Glomerular endothelial cell (primary cell): ENCODE results near the gene IL5RA. TPM values are rescaled to one million over a fixed set of nuclear protein-coding genes. Genes with fewer than 3 reads are reported as not detected.

Experiments used
- DNase-seq: peaks from one replicate; pipeline ENCODE4 v3.0.0-alpha.2; 2011; ENCODE audit warnings: low read depth, low spot score; ENCODE audit errors: extremely low read depth
- total RNA-seq: library from RNA; depleted of rRNA; stranded (reverse); fragments of >200 nt; gene quantifications from 2 replicates; pipeline ENCODE4 v1.2.3, GENCODE V29; 2015

Gene IL5RA
- total RNA-seq, 1 donor from 2014 or later, result not detected

DNA sequence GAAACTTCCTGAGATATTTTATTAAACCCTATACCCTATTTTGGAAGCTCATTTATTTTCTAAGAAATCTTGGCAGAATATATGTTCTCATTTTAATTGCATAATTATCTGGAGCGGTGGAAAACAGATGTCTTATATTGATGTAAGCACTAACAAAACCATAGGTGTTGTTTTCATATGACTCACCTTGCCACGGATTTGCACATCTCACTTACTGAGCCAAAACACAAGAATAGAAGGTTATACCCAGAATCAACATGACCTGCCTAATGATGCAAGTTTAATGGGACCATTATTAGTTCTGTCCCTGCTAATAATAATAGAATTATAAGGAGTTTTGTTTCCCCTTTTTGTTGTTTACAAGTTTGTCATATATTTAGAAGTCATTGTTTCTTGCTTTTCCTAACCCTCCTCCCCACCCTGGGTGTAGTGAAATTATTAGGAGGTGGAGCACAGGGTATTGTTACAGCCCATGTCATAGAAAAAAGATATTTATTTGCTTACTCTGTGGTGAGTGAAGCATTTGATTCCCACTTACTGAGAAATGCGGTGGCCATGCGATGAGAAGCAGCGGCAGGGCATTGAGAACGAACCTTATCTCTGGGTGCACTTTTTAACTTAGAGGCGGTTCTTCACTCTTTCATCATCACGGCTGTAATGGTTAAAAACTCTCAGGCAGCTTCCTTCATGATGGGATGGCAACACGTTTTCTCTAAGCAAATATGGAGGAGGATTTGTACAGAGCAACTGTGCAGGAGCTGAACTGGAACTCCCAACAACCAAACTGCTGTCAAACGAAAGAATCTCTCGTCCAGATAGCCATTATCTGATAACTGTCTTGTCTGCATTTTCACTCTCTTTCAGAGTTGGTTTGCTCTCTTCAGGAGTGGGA, 521 bp downstream of the IL5RA start:
- DNase-seq, result no peak

DNA sequence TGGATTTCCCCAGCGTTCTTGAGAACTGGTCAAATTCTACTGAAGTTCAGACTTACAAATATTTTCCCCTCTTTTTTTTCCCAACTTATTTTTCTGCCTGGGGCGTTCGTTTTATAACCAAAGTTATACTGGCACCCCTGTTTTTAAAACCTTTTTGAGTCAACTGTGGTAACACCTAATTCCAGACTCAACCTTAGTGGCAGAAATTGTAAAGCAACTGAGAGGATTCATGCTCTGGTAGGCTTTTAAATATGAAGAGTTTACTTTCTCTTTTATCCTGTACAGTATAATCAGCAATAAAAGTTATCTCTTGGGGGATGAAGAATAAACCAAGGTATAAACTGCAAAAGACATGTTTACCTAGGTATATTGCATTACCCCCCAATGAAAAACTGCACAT, 2.3 kb downstream of the IL5RA start:
- no peak for DNase-seq

DNA sequence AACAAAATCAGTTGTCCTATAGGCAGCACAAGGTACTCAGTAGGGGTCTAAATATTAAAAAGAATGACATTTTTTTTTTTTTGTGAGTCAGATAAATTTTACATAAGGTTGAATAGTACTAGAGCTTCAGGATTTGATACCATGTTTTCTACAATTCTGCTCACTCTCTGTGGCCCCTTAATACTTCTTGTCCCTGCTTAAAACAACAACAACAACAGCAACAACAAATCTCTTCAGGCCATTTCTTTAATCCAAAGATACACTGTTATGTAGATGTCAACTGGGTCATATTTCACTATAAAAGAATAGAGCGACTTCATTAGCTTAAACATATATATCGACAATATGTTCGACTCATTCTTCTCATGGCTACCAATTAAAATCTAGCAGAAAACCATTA, 3.0 kb downstream of the IL5RA start:
- DNase-seq, result no peak

DNA sequence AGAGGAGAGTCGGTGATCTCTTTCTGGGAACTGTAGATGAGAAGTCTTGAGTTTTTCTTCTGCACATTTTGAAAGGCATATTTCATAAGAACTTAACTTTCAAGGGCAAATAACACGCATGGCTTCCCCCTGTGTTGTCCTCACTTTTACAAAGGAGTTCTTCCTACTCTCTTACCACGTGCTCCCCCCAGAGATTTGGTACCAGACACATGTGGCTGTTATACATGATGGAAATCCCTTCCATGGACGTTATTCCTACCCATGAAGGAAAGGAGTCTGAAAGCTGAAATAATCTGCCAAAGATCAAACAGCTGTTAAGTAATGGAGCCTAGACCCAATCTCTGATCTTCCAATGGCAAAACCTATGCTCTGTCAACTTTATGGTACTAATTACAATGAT, 4.4 kb downstream of the IL5RA start:
- DNase-seq, result no peak

DNA sequence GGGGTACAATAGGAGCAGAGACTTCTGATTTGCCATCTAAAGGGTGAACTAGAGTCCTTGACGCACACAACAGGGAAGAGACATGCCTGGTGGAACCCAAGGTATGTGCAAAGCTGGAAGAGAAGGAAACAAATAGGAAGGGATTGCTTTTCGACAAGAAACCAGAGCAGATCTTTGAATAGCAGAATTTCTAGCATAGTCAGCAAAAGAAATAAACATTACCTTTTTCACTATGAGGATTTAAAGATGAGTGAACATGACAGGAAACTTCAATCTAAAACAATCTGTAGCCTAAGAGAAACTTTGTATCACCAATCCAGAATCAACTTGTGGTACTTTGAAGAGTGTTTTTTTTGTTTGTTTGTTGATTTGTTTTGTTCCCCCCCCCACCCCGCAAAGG, 4.9 kb downstream of the IL5RA start:
- no peak for DNase-seq

DNA sequence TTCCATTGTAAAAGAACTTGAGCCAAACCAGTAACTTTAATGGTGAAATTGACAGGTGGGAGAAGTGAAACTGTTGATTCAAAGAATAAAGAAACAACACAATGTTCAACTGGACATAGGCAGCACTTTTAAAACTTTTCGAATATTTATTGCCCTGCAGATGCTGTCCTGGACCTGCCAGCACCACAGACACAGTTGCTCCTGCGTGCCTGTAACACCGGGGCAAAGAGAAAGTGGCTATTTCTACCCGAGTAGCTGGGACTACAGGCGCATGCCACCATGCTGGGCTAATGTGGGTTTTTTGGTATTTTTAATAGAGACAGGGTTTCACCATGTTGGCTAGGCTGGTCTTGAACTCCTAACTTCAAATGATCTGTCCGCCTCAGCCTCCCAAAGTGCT, 7.4 kb downstream of the IL5RA start:
- DNase-seq, result no peak

DNA sequence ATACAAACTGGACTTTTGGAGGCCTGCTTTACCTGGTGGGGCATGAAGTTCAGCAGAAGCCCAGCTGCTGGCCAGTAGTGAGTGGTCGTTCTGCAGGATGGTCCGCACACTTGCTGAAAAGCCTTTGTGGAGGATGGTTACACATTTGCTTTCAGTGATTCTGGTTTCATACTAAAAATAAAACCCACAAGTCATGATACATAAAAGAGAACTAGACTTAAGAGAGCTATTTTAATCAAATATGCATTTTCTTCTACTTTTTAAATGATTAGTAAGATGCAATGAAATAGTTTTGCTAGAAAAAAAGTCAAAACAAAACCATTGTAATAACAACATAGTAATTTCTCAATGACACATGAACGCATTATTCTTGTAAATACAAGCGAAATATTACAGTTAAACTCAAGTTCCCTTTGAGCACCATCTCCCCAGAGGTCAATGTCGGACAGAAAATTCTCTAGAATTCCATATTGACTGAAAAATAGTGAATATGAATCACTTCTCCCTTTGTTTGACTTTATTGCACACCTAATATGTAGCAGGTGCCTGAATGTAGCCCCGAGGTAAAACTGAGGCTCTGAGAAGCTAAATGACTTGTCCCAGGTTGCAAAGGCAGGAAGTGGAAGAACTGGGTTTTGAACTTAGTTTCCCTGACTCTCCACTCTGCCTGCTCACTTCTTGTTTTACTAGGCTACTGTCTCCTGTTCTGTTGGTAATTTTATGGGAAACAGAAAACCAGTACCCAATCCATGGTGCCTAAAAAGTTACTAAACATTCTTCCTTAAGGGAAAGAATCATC, 8.3 kb downstream of the IL5RA start:
- no peak for DNase-seq

DNA sequence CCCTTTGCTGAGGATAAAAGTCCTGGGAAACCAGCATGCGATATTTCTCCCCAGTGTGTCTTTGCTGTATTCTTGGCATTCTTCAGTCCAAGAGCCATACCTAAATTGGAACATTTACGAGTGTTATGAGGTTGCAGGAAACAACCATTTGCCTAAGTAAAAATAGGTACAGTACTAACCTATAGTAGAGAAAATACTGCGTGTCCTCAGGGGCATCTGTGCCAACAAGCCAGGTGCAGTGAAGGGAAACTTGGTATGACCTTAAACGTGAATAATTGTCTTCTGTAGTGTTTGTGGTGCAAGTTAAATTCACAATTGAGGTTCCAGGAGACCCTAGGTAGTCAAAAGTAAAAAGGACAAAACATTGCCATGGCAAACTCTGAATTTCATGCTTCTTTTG, 12.2 kb downstream of the IL5RA start:
- DNase-seq, result no peak

DNA sequence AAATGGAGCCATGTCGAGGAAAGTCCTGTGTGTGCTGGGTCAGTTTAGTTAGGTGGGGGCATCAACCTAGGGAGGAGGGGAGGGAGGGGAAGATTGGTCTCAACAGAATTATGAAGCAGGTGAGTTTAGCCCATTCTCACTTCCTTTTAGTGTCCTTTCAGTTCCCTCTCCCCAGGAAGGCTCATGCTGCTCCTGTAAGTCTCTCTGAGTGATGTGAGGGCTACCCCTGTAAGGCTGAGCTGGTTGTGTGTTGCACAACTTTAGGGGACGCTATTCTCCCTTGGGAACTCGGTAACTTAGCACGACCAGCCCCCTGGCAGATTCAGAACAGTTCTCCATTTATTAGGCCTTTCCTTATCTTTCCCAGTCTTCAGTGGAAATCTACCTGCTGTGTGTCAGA, 21.2 kb downstream of the IL5RA start:
- DNase-seq, result no peak

DNA sequence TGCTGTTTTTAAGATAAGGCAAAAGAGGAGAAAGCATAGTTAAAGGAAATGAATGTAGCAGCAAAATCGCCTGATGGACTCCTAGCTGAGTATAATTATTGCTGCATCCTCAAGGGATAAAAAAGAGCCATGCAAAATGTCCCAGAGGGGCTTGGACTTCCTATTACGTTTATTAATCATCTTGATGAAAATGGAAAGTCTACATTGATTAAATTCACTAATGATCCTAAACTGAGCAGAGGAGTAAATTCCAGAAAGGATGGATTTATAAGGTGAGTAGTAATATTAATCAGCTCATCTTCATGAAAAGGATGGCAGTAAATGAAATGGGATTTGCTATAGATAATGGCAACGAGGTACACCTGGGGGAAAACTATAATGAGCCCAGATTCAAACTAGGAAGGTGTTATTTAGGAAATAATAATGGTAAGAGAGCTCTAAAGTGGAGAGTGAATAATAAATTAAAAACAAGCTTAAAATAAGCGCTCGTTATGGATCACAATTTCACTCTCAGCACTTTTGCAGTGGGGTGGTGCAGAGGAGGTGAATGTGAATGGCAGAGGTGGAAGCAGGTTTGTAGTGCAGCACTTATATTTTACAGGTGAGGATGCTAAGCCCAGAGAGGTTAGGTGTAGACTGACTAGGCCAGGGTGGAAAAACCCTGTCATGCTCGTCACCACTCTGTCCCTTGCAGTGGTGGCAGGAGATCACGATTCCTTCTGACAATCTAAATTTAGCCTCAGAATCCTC, 22.3 kb downstream of the IL5RA start:
- no peak for DNase-seq

DNA sequence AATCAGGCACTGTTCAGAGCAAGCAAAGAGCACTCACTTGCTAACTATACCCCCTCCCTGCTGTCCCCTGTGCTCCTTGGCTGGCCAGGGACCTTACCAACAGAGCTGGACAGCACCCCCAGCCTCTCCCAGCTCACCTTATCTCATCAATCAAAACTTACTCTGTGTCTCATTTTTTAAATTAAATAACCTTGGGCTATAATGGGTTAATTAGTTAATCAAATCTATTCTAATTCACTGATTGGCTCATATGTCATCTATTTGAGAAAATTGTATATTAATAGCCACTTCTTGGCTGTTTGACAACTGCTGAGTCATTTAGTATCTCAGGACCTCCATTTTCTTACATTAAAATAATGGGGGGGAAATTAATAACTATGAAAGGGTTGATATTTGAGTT, 22.9 kb downstream of the IL5RA start:
- DNase-seq, result no peak

DNA sequence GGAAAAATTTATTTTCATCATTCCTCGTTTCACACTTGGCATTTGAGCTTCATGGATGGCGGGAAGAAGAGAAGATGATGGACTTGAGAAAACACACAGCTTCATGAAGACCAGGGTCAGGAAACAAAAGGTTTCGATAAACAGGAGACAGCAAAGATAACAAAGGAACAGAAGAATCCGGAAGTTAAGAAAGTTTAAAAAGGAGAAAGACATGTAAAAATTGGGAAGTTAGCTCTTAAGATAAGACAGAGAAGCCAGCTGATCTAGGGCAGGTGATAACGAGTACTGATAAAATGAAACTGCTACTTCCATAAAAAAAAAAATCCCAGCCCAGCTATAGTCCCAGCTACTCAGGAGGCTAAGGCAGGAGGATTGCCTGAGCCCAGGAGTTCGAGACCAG, 23.9 kb downstream of the IL5RA start:
- DNase-seq, result no peak

DNA sequence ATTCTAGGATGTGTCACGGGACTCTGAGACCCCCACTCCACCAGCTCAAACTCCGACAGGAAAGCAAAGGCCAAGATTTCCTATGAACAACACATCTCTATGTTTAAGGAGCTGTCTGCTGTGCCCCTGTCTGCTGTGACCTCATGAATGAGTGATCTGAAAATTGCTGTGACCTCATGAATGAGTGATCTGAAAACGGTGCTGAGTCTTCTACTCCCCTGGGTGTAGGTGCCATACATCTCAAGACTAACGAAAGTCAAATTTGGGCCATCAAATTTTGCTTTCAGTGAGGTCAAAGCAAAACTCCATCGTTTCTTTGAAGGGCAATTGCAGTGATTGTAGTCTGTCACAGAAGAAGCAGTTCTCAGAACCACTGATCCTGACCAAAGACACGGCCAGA, 24.4 kb downstream of the IL5RA start:
- DNase-seq, result no peak

DNA sequence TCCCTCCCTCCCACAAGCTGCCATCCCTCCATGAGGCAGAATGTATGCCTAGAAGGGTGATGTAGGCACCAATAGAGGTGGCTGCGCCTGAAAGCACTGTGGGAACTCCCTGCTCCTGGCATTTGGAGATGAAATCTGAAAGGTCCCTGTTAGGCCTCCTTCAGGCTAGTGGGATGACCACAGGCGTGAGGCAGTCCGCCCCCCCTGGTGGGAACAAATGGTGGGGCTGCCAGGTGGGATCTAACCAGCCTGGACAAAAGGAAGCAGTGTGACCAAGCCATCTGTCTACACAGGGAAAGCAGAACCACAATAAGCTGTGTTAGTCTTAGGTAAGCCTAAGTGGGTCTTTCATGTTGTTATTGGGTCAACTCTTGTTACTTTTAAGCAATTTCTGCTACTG, 25.3 kb downstream of the IL5RA start:
- DNase-seq, result no peak

DNA sequence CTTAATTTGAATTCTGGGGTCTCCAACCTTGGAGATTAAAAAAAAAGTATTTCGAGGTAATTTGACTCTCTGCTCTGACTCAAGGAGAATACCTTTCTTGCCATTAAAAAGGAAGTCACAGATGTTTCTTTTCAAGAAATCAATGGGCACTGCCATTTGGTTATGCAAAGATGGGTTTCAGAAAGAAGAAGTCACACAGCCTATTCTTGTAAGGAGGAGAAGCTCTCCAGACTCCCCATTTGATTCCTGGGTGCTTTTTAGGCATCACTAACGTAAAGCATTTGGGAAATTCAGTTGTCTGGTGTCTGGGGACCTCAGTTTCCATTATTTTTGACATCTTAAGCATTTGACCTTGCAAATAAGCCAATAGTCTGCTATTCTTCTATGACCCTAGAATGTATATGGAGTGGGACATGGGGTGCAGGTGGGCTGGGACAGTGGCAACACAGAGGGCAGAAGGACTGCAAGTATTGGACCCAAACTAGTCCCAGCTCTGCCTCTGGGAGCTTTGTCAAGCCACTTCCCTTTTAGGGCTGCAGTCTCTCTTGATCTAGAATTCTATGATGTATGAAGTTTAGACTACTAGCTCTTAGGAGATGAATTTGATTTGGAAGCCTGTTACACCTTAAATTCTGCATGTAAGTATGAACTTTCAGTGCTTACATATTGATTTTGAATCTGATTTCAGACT, 27.8 kb downstream of the IL5RA start:
- no peak for DNase-seq

DNA sequence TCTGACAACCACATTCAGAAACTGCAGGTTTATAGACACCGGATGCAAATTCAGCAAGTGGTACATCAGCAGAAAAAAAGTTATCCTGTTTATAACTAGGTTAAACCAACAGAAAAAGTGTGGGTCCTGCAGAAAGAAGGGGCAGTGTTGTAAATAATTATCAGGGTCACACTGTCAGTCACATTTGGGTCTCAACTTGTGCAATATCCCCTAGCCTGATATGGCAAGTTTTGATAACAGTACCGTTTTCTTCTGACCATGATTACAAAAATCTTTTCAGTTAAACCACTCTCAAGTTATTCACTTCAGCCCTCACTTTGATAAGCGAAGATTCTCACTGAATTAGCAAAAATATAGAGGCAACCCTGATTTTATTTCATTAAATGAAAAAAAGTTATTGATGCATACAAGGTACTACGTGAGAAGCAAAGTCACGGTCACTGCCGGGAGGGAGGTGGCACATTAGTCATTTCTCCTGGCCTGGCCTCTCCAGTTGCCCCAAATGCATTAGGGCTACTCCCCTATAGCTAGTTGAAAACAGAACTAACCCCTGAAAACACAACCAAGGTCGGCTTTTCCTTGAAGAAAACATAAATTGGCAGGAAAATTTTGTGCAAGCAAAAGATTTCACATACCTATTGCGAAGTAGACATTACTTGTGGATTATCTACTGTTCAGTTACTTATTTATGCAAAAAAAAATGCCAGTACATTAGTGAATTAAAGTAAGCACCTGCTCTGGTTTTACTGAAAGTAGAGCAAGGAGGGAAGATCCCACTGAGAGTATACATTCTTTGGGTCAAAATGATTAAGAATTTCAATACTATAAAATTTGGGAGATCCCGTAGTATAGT, 28.6 kb downstream of the IL5RA start:
- DNase-seq, result no peak

DNA sequence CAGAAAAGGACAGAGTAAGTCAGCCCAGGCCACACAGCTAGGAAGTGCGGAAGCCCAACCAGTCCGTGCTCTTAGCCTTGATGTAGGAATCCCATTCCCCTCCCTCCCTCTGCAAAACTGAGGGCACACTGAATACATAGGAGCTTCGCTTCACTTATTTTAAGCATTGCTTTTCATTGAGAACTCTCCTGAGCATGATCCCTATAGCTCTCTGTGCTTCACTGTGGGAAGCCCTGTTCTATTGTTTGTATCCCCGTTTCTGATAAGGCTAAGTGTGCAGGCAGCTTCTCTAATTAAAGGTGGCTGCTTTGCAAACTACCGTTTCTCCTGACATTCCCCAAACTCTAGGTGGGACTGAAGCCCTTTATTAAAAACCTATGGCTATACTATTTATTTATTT, 29.9 kb downstream of the IL5RA start:
- DNase-seq, result no peak

DNA sequence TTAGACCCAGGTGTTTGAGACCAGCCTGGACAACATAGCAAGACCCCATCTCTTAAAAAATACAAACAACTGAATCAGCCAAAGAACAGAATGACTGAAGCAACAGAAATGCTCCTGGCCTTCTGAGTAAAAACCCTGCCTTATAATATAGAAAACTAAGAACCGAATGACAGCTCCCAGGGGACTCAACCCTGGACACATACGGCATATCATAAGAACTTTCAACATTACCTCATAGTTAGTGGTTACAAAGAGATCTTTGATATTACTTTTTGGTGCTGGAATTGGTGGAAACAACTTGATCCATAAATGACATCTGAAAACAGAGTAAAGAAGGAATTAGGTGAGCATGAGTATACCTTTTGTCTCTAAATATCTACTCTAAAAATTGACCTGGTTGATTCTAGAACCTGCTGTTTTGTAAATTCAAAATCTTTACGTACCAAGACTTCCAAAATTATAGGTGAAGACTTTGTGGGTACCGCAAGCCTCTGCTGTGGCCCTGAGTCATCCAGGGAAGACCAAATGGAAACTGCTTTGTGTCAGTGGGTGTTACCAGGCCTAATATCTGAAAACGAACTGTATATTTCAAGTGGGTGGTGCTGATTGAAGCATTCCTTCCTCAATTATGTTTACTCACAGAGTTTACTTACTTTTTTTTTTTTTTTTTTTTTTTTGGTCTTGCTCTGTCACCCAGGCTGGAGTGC, 35.5 kb downstream of the IL5RA start:
- no peak for DNase-seq

DNA sequence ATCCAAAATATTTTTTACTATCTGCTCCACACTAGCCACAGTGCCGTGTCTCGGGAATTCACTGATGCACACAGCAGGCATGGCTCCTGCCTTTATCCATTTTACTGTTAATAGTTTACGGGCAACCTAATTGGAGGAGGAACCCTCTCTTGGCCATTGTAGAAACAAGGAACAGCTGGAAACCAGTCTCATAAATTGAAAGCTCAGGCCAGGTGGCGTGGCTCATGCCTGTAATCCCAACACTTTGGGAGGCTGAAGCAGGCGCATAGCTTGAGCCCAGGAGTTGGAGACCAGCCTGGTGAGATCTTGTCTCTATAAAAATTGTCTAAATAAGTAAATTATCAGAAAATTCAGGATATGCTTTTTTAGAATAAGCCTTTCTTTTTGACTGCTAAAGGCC, 39.0 kb downstream of the IL5RA start:
- no peak for DNase-seq
